HEK293T (cell line): Measurements from ENCODE around the gene CCDC83.

ENCODE experiments used
- NFRKB ChIP-seq: fragments of 450-650 bp; IDR thresholded peaks from 2 replicates; pipeline ENCODE4 v1.6.1; 2016; ENCODE audit warnings: mild to moderate bottlenecking, moderate library complexity
- TF ChIP-seq, protein P1 (sequence below): fragments of 450-650 bp; IDR thresholded peaks from 2 replicates; pipeline ENCODE4 v1.6.1; 2016

DNA sequence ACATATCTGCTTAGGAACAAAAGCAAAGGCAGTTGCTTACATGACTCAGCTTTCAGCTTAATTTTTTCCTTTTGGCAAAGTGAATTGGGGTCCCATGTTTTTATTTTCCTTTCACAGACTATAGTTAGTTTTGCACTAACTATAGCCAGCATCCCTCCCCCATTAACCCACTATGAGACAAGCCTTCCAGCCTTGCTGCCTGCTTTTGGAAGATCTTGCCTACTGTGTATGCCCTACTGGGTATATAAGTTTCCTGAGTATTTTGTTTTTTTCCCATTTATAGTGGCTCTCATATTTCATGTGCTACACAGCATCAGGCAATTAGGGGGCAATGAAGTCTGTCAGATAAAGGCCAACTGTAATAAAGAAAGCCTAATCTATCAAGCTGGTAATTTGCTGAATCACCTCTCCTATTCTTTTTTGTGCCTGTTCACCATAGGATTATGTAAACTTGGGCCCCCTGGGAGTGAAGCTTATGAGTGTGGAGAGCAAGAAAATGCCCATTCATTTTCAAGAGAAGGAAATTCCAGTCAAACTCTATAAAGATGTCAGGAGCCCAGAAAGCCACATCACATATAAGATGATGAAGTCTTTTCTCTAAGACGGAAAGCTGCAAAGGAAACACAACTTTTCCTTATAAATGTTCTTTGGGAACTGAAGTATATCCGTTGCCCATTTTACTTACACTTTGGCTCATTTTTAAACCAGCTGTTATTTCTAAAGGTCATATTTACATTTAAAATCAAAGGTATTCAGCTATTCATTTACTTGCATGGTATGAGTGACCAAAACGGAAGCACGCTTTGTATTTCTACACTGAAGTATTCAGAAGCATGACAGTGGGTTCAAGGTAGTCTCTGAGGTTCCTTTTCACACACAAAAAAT, 64.0 kb downstream of the CCDC83 start:
- TF ChIP-seq NFRKB, result no peak
- TF ChIP-seq, protein P1, sequence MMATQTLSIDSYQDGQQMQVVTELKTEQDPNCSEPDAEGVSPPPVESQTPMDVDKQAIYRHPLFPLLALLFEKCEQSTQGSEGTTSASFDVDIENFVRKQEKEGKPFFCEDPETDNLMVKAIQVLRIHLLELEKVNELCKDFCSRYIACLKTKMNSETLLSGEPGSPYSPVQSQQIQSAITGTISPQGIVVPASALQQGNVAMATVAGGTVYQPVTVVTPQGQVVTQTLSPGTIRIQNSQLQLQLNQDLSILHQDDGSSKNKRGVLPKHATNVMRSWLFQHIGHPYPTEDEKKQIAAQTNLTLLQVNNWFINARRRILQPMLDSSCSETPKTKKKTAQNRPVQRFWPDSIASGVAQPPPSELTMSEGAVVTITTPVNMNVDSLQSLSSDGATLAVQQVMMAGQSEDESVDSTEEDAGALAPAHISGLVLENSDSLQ, result peak; percentile 84
